Measurements from ENCODE around the gene DMD. TPM values are rescaled to one million over a fixed set of nuclear protein-coding genes. Genes with fewer than 3 reads are reported as not detected.
A peak's percentile ranks its signal among the peaks of the same experiment; 100 is the strongest.

The DMD gene
- total and polyA plus RNA-seq, 2 of the 13 experiments (the other 11 are each of a cell fraction or from before 2014, with no cell fraction given), result 17.6 to 25.9 TPM

DNA sequence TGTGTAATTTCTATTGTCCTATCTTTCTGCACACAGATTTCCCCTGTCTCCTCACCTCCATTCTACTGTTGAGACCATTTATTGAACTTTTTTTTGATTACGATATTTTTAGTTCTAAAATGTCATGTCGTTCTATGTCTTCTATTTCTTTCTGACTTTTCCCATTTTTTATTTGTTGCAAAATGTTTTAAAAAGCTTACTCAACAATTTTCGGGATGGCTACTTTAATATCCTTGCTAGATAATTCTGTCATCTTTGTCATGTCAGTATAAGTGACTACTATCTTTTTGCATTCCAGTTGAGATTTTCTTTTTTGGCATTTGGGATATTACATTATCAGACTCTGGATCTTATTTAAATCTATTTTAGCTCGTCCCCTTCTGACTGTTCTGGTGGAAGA, 7.5 kb upstream of the DMD start:
- Histone ChIP-seq H2AFZ (ENCODE audit: low read length) (no peak overlapping the region), H3K9me3 (ENCODE audit: low read length) (no peaks in the 10 kb centered on the region), H3K4me3 (replicated peaks in 1 of 3; ENCODE audit: insufficient read depth in 1 of 3, low read depth in 2 of 3, low read length in 3 of 3) (no peak overlapping the region), H3K4me1 (ENCODE audit: insufficient read depth, low read length) (no peaks in the 10 kb centered on the region), H3K79me2 (ENCODE audit: insufficient read depth, low read length) (no peaks in the 10 kb centered on the region), H3K9ac (ENCODE audit: insufficient read depth, low read depth, low read length) (no peak overlapping the region), H3K36me3 (replicated peaks in 1 of 2; ENCODE audit: control insufficient read depth in 1 of 2, insufficient read depth in 2 of 2, low read length in 2 of 2) (no peaks in the 10 kb centered on the region), H3K4me2 (ENCODE audit: low read depth, low read length) (no peak overlapping the region), H4K20me1 (ENCODE audit: insufficient read depth, low read length) (no peaks in the 10 kb centered on the region), H3K27me3 (ENCODE audit: control insufficient read depth in 1 of 2, insufficient read depth in 2 of 2, low read length in 2 of 2) (no peaks in the 10 kb centered on the region), H3K27ac (ENCODE audit: extremely low read length, insufficient read depth, low read length) (no peak overlapping the region)
- intact Hi-C loops (cut with micrococcal nuclease; ENCODE audit: unreplicated experiment) (no loop called here), in situ Hi-C loops (cut with HindIII; ENCODE audit: extremely low pct_ligation_motif_present, low pct_unique_long_range_greater_than_20kb) (no loop called here)
- TF ChIP-seq ZNF605 (CRISPR knock-in tag; IDR thresholded peaks at IDR 0.05), result no peak
- TF ChIP-seq MAFF (IDR thresholded peaks at IDR 0.05; ENCODE audit: low read depth, low read length), result peak; percentile 48; the same call in 1 of the 2 replicates
- peak in 1 of 2 experiments; percentile 59; a peak in 2 of 4 replicates for TF ChIP-seq MAFK (conservative IDR thresholded peaks at IDR 0.05 in 1 of 2, IDR thresholded peaks at IDR 0.05 in 1 of 2; ENCODE audit: low read length in 2 of 2)
- 2% methylated on average over 4 of the region's 4 CpGs for WGBS (ENCODE audit: low lambda C conversion rate)
- CTCF ChIA-PET (ENCODE audit: low intra/inter-chr PET ratio, low total read pairs), result no interaction called here
- POLR2A ChIA-PET, result no interaction called here
- DNase-seq (ENCODE audit: low spot score), result no peak
- FAIRE-seq, result no peak
- no TSS peak for BruUV-seq (replicated peaks)
- no peak for ATAC-seq

DNA sequence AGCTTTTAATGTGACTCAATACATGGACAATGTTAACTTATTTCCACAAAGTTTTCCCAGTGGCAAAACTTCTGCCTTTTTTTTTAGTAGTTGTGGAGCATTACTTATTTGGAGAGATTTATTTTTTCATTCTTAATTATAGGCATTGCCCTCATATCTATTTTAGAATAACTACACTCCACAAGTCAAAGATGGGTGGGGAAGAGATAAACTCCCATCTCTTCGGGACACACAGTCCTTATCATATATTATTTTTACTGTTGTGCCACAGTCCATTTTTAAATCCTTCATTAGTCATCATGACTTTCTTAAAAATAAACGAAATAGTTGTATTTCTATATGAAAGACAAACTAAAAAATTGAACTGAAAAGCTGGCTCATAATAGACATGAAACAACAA, 1.2 kb downstream of the DMD start:
- H3K27ac ChIP-seq (ENCODE audit: extremely low read length, insufficient read depth, low read length), result no peak overlapping the region
- intact Hi-C loops (cut with micrococcal nuclease; ENCODE audit: unreplicated experiment) (no loop called here), in situ Hi-C loops (cut with HindIII; ENCODE audit: extremely low pct_ligation_motif_present, low pct_unique_long_range_greater_than_20kb) (no loop called here)
- WGBS (ENCODE audit: low lambda C conversion rate), result 0% methylated on average over 2 of the region's 2 CpGs
- H3K27me3 ChIP-seq (ENCODE audit: control insufficient read depth in 1 of 2, insufficient read depth in 2 of 2, low read length in 2 of 2), result no peaks in the 10 kb centered on the region
- H2AFZ ChIP-seq (ENCODE audit: low read length), result no peak overlapping the region
- POLR2A ChIA-PET, result no interaction called here
- no peaks in the 10 kb centered on the region for H3K36me3 ChIP-seq (replicated peaks in 1 of 2; ENCODE audit: control insufficient read depth in 1 of 2, insufficient read depth in 2 of 2, low read length in 2 of 2)
- H3K9me3 ChIP-seq (ENCODE audit: low read length), result no peaks in the 10 kb centered on the region
- BruUV-seq (replicated peaks), result no TSS peak
- no peak for ATAC-seq
- CTCF ChIA-PET (ENCODE audit: low intra/inter-chr PET ratio, low total read pairs), result no interaction called here
- no peaks in the 10 kb centered on the region for H4K20me1 ChIP-seq (ENCODE audit: insufficient read depth, low read length)
- H3K4me1 ChIP-seq (ENCODE audit: insufficient read depth, low read length), result no peaks in the 10 kb centered on the region
- H3K79me2 ChIP-seq (ENCODE audit: insufficient read depth, low read length), result no peaks in the 10 kb centered on the region
- no peak for FAIRE-seq
- no peak overlapping the region for H3K9ac ChIP-seq (ENCODE audit: insufficient read depth, low read depth, low read length)
- DNase-seq (ENCODE audit: low spot score), result no peak
- no peak overlapping the region for H3K4me2 ChIP-seq (ENCODE audit: low read depth, low read length)
- no peak overlapping the region for H3K4me3 ChIP-seq (replicated peaks in 1 of 3; ENCODE audit: insufficient read depth in 1 of 3, low read depth in 2 of 3, low read length in 3 of 3)
- TF ChIP-seq HNRNPUL1 (IDR thresholded peaks at IDR 0.05; ENCODE audit: low read depth, low read length) (no peak), STAG1 (CRISPR knock-in tag; IDR thresholded peaks at IDR 0.05) (no peak), ZNF205 (CRISPR knock-in tag; IDR thresholded peaks at IDR 0.05) (no peak), PRMT3 (CRISPR knock-in tag; IDR thresholded peaks at IDR 0.05; ENCODE audit: borderline replicate concordance, low read depth) (no peak), MAZ (IDR thresholded peaks at IDR 0.05; ENCODE audit: borderline replicate concordance, low read depth, low read length) (no peak), MAZ (CRISPR knock-in tag; IDR thresholded peaks at IDR 0.05; ENCODE audit: low read depth) (no peak)
- TF ChIP-seq, protein P1, sequence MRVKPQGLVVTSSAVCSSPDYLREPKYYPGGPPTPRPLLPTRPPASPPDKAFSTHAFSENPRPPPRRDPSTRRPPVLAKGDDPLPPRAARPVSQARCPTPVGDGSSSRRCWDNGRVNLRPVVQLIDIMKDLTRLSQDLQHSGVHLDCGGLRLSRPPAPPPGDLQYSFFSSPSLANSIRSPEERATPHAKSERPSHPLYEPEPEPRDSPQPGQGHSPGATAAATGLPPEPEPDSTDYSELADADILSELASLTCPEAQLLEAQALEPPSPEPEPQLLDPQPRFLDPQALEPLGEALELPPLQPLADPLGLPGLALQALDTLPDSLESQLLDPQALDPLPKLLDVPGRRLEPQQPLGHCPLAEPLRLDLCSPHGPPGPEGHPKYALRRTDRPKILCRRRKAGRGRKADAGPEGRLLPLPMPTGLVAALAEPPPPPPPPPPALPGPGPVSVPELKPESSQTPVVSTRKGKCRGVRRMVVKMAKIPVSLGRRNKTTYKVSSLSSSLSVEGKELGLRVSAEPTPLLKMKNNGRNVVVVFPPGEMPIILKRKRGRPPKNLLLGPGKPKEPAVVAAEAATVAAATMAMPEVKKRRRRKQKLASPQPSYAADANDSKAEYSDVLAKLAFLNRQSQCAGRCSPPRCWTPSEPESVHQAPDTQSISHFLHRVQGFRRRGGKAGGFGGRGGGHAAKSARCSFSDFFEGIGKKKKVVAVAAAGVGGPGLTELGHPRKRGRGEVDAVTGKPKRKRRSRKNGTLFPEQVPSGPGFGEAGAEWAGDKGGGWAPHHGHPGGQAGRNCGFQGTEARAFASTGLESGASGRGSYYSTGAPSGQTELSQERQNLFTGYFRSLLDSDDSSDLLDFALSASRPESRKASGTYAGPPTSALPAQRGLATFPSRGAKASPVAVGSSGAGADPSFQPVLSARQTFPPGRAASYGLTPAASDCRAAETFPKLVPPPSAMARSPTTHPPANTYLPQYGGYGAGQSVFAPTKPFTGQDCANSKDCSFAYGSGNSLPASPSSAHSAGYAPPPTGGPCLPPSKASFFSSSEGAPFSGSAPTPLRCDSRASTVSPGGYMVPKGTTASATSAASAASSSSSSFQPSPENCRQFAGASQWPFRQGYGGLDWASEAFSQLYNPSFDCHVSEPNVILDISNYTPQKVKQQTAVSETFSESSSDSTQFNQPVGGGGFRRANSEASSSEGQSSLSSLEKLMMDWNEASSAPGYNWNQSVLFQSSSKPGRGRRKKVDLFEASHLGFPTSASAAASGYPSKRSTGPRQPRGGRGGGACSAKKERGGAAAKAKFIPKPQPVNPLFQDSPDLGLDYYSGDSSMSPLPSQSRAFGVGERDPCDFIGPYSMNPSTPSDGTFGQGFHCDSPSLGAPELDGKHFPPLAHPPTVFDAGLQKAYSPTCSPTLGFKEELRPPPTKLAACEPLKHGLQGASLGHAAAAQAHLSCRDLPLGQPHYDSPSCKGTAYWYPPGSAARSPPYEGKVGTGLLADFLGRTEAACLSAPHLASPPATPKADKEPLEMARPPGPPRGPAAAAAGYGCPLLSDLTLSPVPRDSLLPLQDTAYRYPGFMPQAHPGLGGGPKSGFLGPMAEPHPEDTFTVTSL (CRISPR knock-in tag; IDR thresholded peaks at IDR 0.05; ENCODE audit: borderline replicate concordance), result no peak
- TF ChIP-seq, protein P2, sequence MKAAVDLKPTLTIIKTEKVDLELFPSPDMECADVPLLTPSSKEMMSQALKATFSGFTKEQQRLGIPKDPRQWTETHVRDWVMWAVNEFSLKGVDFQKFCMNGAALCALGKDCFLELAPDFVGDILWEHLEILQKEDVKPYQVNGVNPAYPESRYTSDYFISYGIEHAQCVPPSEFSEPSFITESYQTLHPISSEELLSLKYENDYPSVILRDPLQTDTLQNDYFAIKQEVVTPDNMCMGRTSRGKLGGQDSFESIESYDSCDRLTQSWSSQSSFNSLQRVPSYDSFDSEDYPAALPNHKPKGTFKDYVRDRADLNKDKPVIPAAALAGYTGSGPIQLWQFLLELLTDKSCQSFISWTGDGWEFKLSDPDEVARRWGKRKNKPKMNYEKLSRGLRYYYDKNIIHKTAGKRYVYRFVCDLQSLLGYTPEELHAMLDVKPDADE (CRISPR knock-in tag; IDR thresholded peaks at IDR 0.05), result no peak

Data from HepG2 (cell line).